Heart right ventricle (tissue), 16 donors: ENCODE results near the gene SV2C. TPM values are rescaled to one million over a fixed set of nuclear protein-coding genes. Genes with fewer than 3 reads are reported as not detected.

Experiments
- ATAC-seq, 8 donors: fragments of 200-7000 bp; cut with Tn5 transposase; one replicate each; pipeline ENCODE4 v1.9.1; 2020; ENCODE audit warnings: mild to moderate bottlenecking in 8 of 8, moderate library complexity in 8 of 8, moderate number of reproducible peaks in 1 of 8
- DNase-seq, 2 donors: peaks; one replicate each; pipeline ENCODE4 v3.0.0-alpha.2; 2020
- H3K27ac ChIP-seq, 10 donors: fragments of 200-600 bp; sonication (generic) in 2 of 10; one replicate each; pipeline versions ENCODE4 v1.5.0 to v1.8.0; 2020 to 2022; ENCODE audit warnings: mild to moderate bottlenecking in 3 of 10
- H3K27me3 ChIP-seq, 7 donors: fragments of 200-600 bp; one replicate each; pipeline ENCODE4 v1.8.0; 2021 to 2022; ENCODE audit warnings: mild to moderate bottlenecking in 2 of 7
- H3K36me3 ChIP-seq, 9 donors: fragments of 200-600 bp; sonication (generic) in 1 of 9; one replicate each; pipeline versions ENCODE4 v1.5.0 to v1.8.0; 2020 to 2022; ENCODE audit warnings: mild to moderate bottlenecking in 2 of 9
- H3K4me1 ChIP-seq, 9 donors: fragments of 200-600 bp; sonication (generic) in 1 of 9; one replicate each; pipeline versions ENCODE4 v1.5.0 to v1.8.0; 2020 to 2022; ENCODE audit warnings: mild to moderate bottlenecking in 4 of 9
- H3K4me3 ChIP-seq, 10 donors: fragments of 200-600 bp; sonication (generic) in 2 of 10; one replicate each; pipeline versions ENCODE4 v1.5.0 to v1.8.0; 2020 to 2022; ENCODE audit warnings: mild to moderate bottlenecking in 7 of 10, moderate library complexity in 2 of 10
- H3K9me3 ChIP-seq, 11 donors: fragments of 200-600 bp in 10 of 11; sonication (generic) in 2 of 11; one replicate each; pipeline versions ENCODE4 v1.5.0 to v1.8.0; 2013 to 2022; ENCODE audit warnings: mild to moderate bottlenecking in 2 of 11, control low read depth in 1 of 11, moderate library complexity in 1 of 11
- WGBS, 2 donors: extraction: QIAGEN DNeasy Blood & Tissue Kit; methylation state at CpG; one replicate each; pipeline ENCODE4 v1.1.7; 2013; ENCODE audit warnings: inconsistent platforms in 1 of 2; 5-methylcytosine and 5-hydroxymethylcytosine counted together
- intact Hi-C, 10 donors: fragments of 100-400 bp; cut with DNase I; formaldehyde crosslinking; loops; one replicate each; pipeline versions ENCODE4 v1.11.1 to v1.14.2; 2022
- polyA plus RNA-seq, 2 donors: library from polyadenylated mRNA; stranded (reverse); fragments of 200-250 nt; gene quantifications; one replicate each; pipeline ENCODE4 v1.2.3, GENCODE V29; 2013
- total RNA-seq, 10 donors: library from RNA; stranded (reverse); fragmentation: NEBNext Ultra II Directional in 3 of 10; extraction: Animal tissue kit (Norgen Biotek cat#: 25700) in 3 of 10; gene quantifications; one replicate each; pipeline versions ENCODE4 v1.2.1 to v1.2.4, GENCODE V29; 2021 to 2023
- TF ChIP-seq, protein P1 (sequence below), 9 donors: fragments of 200-600 bp; sonication (generic) in 2 of 9; IDR thresholded peaks; one replicate each; pipeline versions ENCODE4 v1.5.0 to v1.8.0; 2021 to 2022; ENCODE audit warnings: antibody characterized with exemption in 9 of 9, mild to moderate bottlenecking in 5 of 9, moderate library complexity in 1 of 9
- donor health status: Arrhythmogenic right ventricular cardiomyopathy.
- donor health status: ischemic (EF 13 %, LVEDD 7.1; RV severe dilation, severe dysfunction).
- donor health status: healthy with polysubstance abuse.
- donor health status: DM: no; HTN: yes; CAD: no.
- donor health status: DM: no; HTN: no; CAD: no.
- donor health status: ischemic (EF 25% LVEDD 6.9; RV normal size, moderate dysfunction).
- donor health status: ischemic (EF 25% LVEDD 5.7; RV mildly dilated, moderate dysfunction).
- donor health status: healthy.
- donor health status: DM: yes; HTN: yes; CAD: no.
- donor health status: Ischemic cardiomyopathy.
- donor health status: ischemic (EF 35%, LVEDD 5.7; RV mildly dilated, moderate dysfunction).
- donor health status: nonischemic (EF 11% LVEDD 7.7; RV severe dilation, severe dysfunction).
- donor health status: DM: yes; HTN: yes; CAD: no.
- donor health status: PGD.
- donor health status: ischemic (EF 29% LVEDD 5.4; RV normal size, mild dysfunction).
- donor health status: nonischemic (EF 23%, LVEDD 6.1; RV moderate dilation, normal function).

SV2C gene
- total and polyA plus RNA-seq, 12 donors, result 0.09 to 1.2 (median 0.24) TPM; not detected in 4

GRCh38 chr5:76065258-76065657 lies 17.9 kb upstream of the SV2C start:
- peaks cover 0 to 4% (median 0%) of the 10 kb centered on the region in 7 donors for H3K27me3 ChIP-seq
- no peak overlapping the region for H3K27ac ChIP-seq
- H3K4me1 ChIP-seq, result no peaks in the 10 kb centered on the region
- intact Hi-C loops, result no loop called here
- 79 to 87% methylated on average over 5 of the region's 5 CpGs for WGBS, 2 donors
- ATAC-seq (no peak), DNase-seq (no peak)
- TF ChIP-seq, protein P1, sequence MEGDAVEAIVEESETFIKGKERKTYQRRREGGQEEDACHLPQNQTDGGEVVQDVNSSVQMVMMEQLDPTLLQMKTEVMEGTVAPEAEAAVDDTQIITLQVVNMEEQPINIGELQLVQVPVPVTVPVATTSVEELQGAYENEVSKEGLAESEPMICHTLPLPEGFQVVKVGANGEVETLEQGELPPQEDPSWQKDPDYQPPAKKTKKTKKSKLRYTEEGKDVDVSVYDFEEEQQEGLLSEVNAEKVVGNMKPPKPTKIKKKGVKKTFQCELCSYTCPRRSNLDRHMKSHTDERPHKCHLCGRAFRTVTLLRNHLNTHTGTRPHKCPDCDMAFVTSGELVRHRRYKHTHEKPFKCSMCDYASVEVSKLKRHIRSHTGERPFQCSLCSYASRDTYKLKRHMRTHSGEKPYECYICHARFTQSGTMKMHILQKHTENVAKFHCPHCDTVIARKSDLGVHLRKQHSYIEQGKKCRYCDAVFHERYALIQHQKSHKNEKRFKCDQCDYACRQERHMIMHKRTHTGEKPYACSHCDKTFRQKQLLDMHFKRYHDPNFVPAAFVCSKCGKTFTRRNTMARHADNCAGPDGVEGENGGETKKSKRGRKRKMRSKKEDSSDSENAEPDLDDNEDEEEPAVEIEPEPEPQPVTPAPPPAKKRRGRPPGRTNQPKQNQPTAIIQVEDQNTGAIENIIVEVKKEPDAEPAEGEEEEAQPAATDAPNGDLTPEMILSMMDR (IDR thresholded peaks at IDR 0.05), result no peak
- no peaks in the 10 kb centered on the region for H3K36me3 ChIP-seq
- H3K4me3 ChIP-seq, result no peak overlapping the region
- no peaks in the 10 kb centered on the region for H3K9me3 ChIP-seq

DNA sequence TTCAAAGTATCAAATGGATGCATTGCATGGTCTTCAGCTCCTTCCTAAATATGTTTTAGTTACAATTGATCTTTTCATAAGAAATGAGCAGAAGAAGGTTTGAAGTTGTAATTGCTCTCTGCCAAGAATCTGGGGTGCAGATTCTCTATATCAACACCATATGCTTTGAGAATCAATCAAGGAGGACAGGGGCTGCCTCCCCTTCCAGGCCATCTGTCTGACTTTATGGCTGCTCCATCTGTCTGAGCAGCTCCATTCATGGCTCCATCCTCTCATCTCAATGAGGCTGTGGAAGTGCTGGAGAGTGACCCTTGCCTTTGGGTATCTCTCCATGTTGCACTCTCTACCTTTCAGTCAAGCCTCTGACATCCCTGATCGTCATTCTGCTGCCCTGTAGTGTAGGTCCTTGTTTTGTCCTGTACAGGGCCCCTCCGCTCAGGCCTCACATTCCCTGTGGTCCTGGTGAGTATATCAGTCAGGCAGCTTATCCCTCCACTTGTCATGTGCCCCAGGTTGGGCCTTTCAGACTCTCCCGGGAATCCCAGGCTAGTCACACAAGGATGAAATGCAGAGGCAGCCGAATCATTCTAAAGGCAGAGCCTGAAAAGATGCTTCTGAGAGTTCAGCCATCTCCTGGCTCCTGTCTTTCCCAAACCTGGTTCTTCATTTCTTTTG lies 14.0 kb upstream of the SV2C start:
- DNase-seq, result no peak
- Histone ChIP-seq H3K4me1 (no peaks in the 10 kb centered on the region), H3K27me3 (peaks cover 0 to 19% (median 4%) of the 10 kb centered on the region in 7 donors), H3K36me3 (no peaks in the 10 kb centered on the region), H3K4me3 (no peak overlapping the region), H3K9me3 (no peaks in the 10 kb centered on the region), H3K27ac (no peak overlapping the region)
- TF ChIP-seq, protein P1 (IDR thresholded peaks at IDR 0.05), result no peak
- ATAC-seq, result no peak
- intact Hi-C loops, result no loop called here
- WGBS, 2 donors, result 55 to 67% methylated on average over 4 of the region's 4 CpGs

GRCh38 chr5:76074487-76075065 lies 8.6 kb upstream of the SV2C start:
- intact Hi-C loops, result loop anchor here in 2 of 10 donors (5.0 to 10.0 kb wide), 2 partner anchors 103 to 760 kb away; no protein-coding TSS in a partner anchor
- H3K9me3 ChIP-seq, result no peaks in the 10 kb centered on the region
- no peaks in the 10 kb centered on the region for H3K4me1 ChIP-seq
- H3K27me3 ChIP-seq, result peaks cover 0 to 55% (median 14%) of the 10 kb centered on the region in 7 donors
- H3K27ac ChIP-seq, result no peak overlapping the region
- WGBS, 2 donors, result 53 to 55% methylated on average over 2 of the region's 2 CpGs
- no peak for ATAC-seq
- H3K36me3 ChIP-seq, result no peaks in the 10 kb centered on the region
- H3K4me3 ChIP-seq, result no peak overlapping the region
- DNase-seq, result no peak
- TF ChIP-seq, protein P1 (IDR thresholded peaks at IDR 0.05), result peak in 6 of 9 donors; percentile 26 to 48 (median 42)

- H3K27me3 ChIP-seq, result peaks cover 20 to 93% (median 78%) of the 10 kb centered on the region in 7 donors
- H3K9me3 ChIP-seq, result no peaks in the 10 kb centered on the region
- no peak overlapping the region for H3K27ac ChIP-seq
- TF ChIP-seq, protein P1 (IDR thresholded peaks at IDR 0.05), result no peak
- peaks cover 0 to 26% (median 14%) of the 10 kb centered on the region in 9 donors for H3K4me1 ChIP-seq
- WGBS, 2 donors, result 2 to 12% methylated on average over 45 of the region's 45 CpGs
- H3K36me3 ChIP-seq, result no peaks in the 10 kb centered on the region
- DNase-seq (no peak), ATAC-seq (no peak)
- intact Hi-C loops, result no loop called here
- H3K4me3 ChIP-seq, result peak overlapping the region in 2 of 10 donors; percentile 8 to 48
Measured at GRCh38 chr5:76081811-76082771, 1.1 kb upstream of the SV2C start.
